CD4-positive, alpha-beta T cell treated with Interleukin-12 subunit alpha and Interleukin-12 subunit beta, for 1 hour (primary cell): ENCODE measurements around the gene JAK1.
A peak's percentile ranks its signal among the peaks of the same experiment; 100 is the strongest.

Experiments
- DNase-seq: peaks from one replicate; pipeline ENCODE4 v3.0.0-alpha.2; 2020

The JAK1 gene

GRCh38 chr1:64917907-64918306 is 48.4 kb downstream of the JAK1 start:
- no peak for DNase-seq

- no peak for DNase-seq
These were observed 49.0 kb downstream of the JAK1 start for GRCh38 chr1:64917328-64917861.

- DNase-seq: no peak
These were observed 50.7 kb downstream of the JAK1 start for GRCh38 chr1:64915381-64916274.

GRCh38 chr1:64913361-64914015 is 52.9 kb downstream of the JAK1 start:
- DNase-seq: no peak

- DNase-seq: no peak
These were observed 54.2 kb downstream of the JAK1 start for GRCh38 chr1:64912191-64912590.

- no peak for DNase-seq
These were observed 55.0 kb downstream of the JAK1 start for GRCh38 chr1:64911326-64911725.

GRCh38 chr1:64909031-64909430 is 57.3 kb downstream of the JAK1 start:
- DNase-seq: no peak

- no peak for DNase-seq
These were observed 57.8 kb downstream of the JAK1 start for GRCh38 chr1:64908575-64908974.

- DNase-seq: no peak
These were observed 59.9 kb downstream of the JAK1 start for GRCh38 chr1:64906447-64906846.

GRCh38 chr1:64903593-64903992 is 62.8 kb downstream of the JAK1 start:
- DNase-seq: no peak

GRCh38 chr1:64901663-64902062 is 64.7 kb downstream of the JAK1 start:
- no peak for DNase-seq

- DNase-seq: no peak
These were observed 65.4 kb downstream of the JAK1 start for GRCh38 chr1:64900916-64901315.

GRCh38 chr1:64898107-64898861 is 68.1 kb downstream of the JAK1 start:
- peak; percentile 22 for DNase-seq

GRCh38 chr1:64896551-64896950 is 69.8 kb downstream of the JAK1 start:
- no peak for DNase-seq

- no peak for DNase-seq
These were observed 70.8 kb downstream of the JAK1 start for GRCh38 chr1:64895500-64895899.

- DNase-seq: no peak
These were observed 71.7 kb downstream of the JAK1 start for GRCh38 chr1:64894438-64895196.

- DNase-seq: no peak
These were observed 72.4 kb downstream of the JAK1 start for GRCh38 chr1:64893921-64894320.

- DNase-seq: no peak
These were observed 73.5 kb downstream of the JAK1 start for GRCh38 chr1:64892576-64893573.

- DNase-seq: peak; percentile 16
These were observed 74.9 kb downstream of the JAK1 start for GRCh38 chr1:64891448-64891825.

GRCh38 chr1:64890699-64891447 is 75.5 kb downstream of the JAK1 start:
- DNase-seq: no peak
